ENCODE data around the gene SMPD1. TPM values are rescaled to one million over a fixed set of nuclear protein-coding genes. Genes with fewer than 3 reads are reported as not detected.

The SMPD1 gene
- total RNA-seq = 10 to 100 TPM; 35.4 to 51.6 TPM
- long read RNA-seq, donor 1, partial matches to known transcripts = 5 of 11 reads
- long read RNA-seq, donor 1, other reads (novel, unspliced or antisense) = 4 of 11 reads
- long read RNA-seq, donor 2, partial matches to known transcripts = 18 of 22 reads
- long read RNA-seq, donor 2, other reads (novel, unspliced or antisense) = 2 of 22 reads

- intact Hi-C loops (cut with DNase I) = loop anchor here (10.0 kb wide), 2 partner anchors 45 to 115 kb away; no protein-coding TSS in a partner anchor
- DNase-seq (ENCODE audit: low spot score) = peak; percentile 98
Measured at GRCh38 chr11:6389905-6390717, at the start of gene SMPD1. Gene SMPD1 (plus strand): TSS chr11:6390474. CDS start chr11:6390599, 125 bp downstream.

GRCh38 chr11:6345366-6345765, 44.9 kb upstream of the SMPD1 start:
- no peak for DNase-seq (ENCODE audit: low spot score)
- intact Hi-C loops (cut with DNase I) = no loop called here

GRCh38 chr11:6350043-6350442, 40.2 kb upstream of the SMPD1 start:
- no peak for DNase-seq (ENCODE audit: low spot score)
- intact Hi-C loops (cut with DNase I) = loop anchor here (5.0 to 10.0 kb wide), 3 partner anchors 45 to 325 kb away; no protein-coding TSS in a partner anchor

GRCh38 chr11:6350486-6350885, 39.8 kb upstream of the SMPD1 start:
- intact Hi-C loops (cut with DNase I) = loop anchor here (5.0 to 10.0 kb wide), 3 partner anchors 46 to 326 kb away; no protein-coding TSS in a partner anchor
- DNase-seq (ENCODE audit: low spot score) = no peak

- DNase-seq (ENCODE audit: low spot score) = no peak
- intact Hi-C loops (cut with DNase I) = loop anchor here (5.0 to 10.0 kb wide), 3 partner anchors 47 to 327 kb away; no protein-coding TSS in a partner anchor
Measured at GRCh38 chr11:6351782-6352382, 38.4 kb upstream of the SMPD1 start.

GRCh38 chr11:6353367-6353987, 36.8 kb upstream of the SMPD1 start:
- no peak for DNase-seq (ENCODE audit: low spot score)
- intact Hi-C loops (cut with DNase I) = loop anchor here (5.0 to 10.0 kb wide), 3 partner anchors 49 to 329 kb away; no protein-coding TSS in a partner anchor

- intact Hi-C loops (cut with DNase I) = loop anchor here (5.0 to 10.0 kb wide), 3 partner anchors 50 to 330 kb away; no protein-coding TSS in a partner anchor
Measured at GRCh38 chr11:6354651-6355485, 35.4 kb upstream of the SMPD1 start.

GRCh38 chr11:6356503-6357055, 33.7 kb upstream of the SMPD1 start:
- no peak for DNase-seq (ENCODE audit: low spot score)
- intact Hi-C loops (cut with DNase I) = loop anchor here in 1 of 2 donors (10.0 kb wide), 2 partner anchors 52 to 332 kb away; no protein-coding TSS in a partner anchor

More at GRCh38 chr11:6354651-6355485, 35.4 kb upstream of the SMPD1 start:
- no peak for DNase-seq (ENCODE audit: low spot score)

GRCh38 chr11:6357222-6357621, 33.1 kb upstream of the SMPD1 start:
- intact Hi-C loops (cut with DNase I) = loop anchor here in 1 of 2 donors (10.0 kb wide), 2 partner anchors 52 to 332 kb away; no protein-coding TSS in a partner anchor
- peak; percentile 93 for DNase-seq (ENCODE audit: low spot score)

- intact Hi-C loops (cut with DNase I) = loop anchor here (5.0 to 10.0 kb wide), 3 partner anchors 38 to 335 kb away; partner anchors contain the start of genes CAVIN3 (in 1 of the 2) and CCKBR (in 1 of the 2)
- DNase-seq (ENCODE audit: low spot score) = no peak
Measured at GRCh38 chr11:6360183-6360582, 30.1 kb upstream of the SMPD1 start.

- intact Hi-C loops (cut with DNase I) = loop anchor here (5.0 to 10.0 kb wide), 3 partner anchors 40 to 338 kb away; partner anchors contain the start of genes CAVIN3 (in 1 of the 2) and CCKBR (in 1 of the 2)
- peak; percentile 85 for DNase-seq (ENCODE audit: low spot score)
Measured at GRCh38 chr11:6362185-6362872, 27.9 kb upstream of the SMPD1 start.

GRCh38 chr11:6362873-6363678, 27.2 kb upstream of the SMPD1 start:
- DNase-seq (ENCODE audit: low spot score) = peak; percentile 91

GRCh38 chr11:6365659-6366058, 24.6 kb upstream of the SMPD1 start:
- no peak for DNase-seq (ENCODE audit: low spot score)
- intact Hi-C loops (cut with DNase I) = loop anchor here (10.0 kb wide), 2 partner anchors 111 to 341 kb away; partner anchors contain the start of gene CCKBR (in 1 of the 2)

More at GRCh38 chr11:6362873-6363678, 27.2 kb upstream of the SMPD1 start:
- intact Hi-C loops (cut with DNase I) = loop anchor here (5.0 to 10.0 kb wide), 3 partner anchors 41 to 338 kb away; partner anchors contain the start of genes CAVIN3 (in 1 of the 2) and CCKBR (in 1 of the 2)

GRCh38 chr11:6371825-6372224, 18.4 kb upstream of the SMPD1 start:
- intact Hi-C loops (cut with DNase I) = no loop called here
- no peak for DNase-seq (ENCODE audit: low spot score)

GRCh38 chr11:6377902-6378639, 12.2 kb upstream of the SMPD1 start:
- intact Hi-C loops (cut with DNase I) = loop anchor here in 1 of 2 donors (2.0 kb wide), 1 partner anchor 65 kb away; no protein-coding TSS in a partner anchor
- DNase-seq (ENCODE audit: low spot score) = no peak
